A549 (cell line): ENCODE results near the gene GTPBP1. TPM values are rescaled to one million over a fixed set of nuclear protein-coding genes. Genes with fewer than 3 reads are reported as not detected.

Experiments used
- ATAC-seq, 2 experiments: fragments of 200-7000 bp in 1 of 2; fragments of >200 bp in 1 of 2; cut with Nextera tagmentation in 1 of 2; cut with Tn5 transposase in 1 of 2; 3 replicates each; pipeline versions ENCODE4 v1.8.0 to v1.9.1; 2018 to 2020; ENCODE audit warnings: mild to moderate bottlenecking in 1 of 2, moderate library complexity in 1 of 2
- CTCF ChIA-PET: fragments of 300-600 bp; sonication (Branson Sonifier 250); formaldehyde crosslinking; extraction: SDS; loops from one replicate; lab custom pipeline; 2021; ENCODE audit warnings: antibody characterized with exemption, inconsistent platforms; lab: Yijun Ruan, JAX
- POLR2A ChIA-PET: fragments of 350-600 bp; formaldehyde crosslinking; extraction: SDS; loops from one replicate; lab custom pipeline; 2021; ENCODE audit warnings: antibody characterized with exemption, inconsistent platforms; lab: Yijun Ruan, JAX
- DNase-seq, 2 experiments: peaks; one replicate each; pipeline versions ENCODE4 v3.0.0 to v3.0.0-alpha.2; 2011 to 2016; ENCODE audit warnings: low read depth in 1 of 2, low spot score in 1 of 2
- FAIRE-seq: peaks from 2 replicates; lab custom pipeline; 2011; peaks lifted over from hg19 to GRCh38; lab: Jason Lieb, UNC
- H3K27ac ChIP-seq, 2 experiments: fragments of >200 bp; sonication (Bioruptor Twin); formaldehyde crosslinking; 3 replicates each; pipeline ENCODE4 v1.5.1; 2016 to 2017
- H3K4me1 ChIP-seq: fragments of >200 bp; sonication (Bioruptor Twin); formaldehyde crosslinking; 3 replicates; pipeline ENCODE4 v1.6.1; 2016
- H3K4me2 ChIP-seq: fragments of >200 bp; sonication (Bioruptor Twin); formaldehyde crosslinking; 3 replicates; pipeline ENCODE4 v1.6.1; 2016
- H3K4me3 ChIP-seq: fragments of >200 bp; sonication (Bioruptor Twin); formaldehyde crosslinking; 3 replicates; pipeline ENCODE4 v1.5.1; 2016
- H3K9me3 ChIP-seq: fragments of >200 bp; sonication (Bioruptor Twin); formaldehyde crosslinking; 3 replicates; pipeline ENCODE4 v1.6.1; 2016
- ATOH8 ChIP-seq: fragments of 250-450 bp; sonication (Bioruptor Pico); IDR thresholded peaks from 2 replicates; pipeline ENCODE4 v1.5.0; 2020; ENCODE audit warnings: low read depth, mild to moderate bottlenecking, moderate library complexity
- CTCF ChIP-seq: fragments of >200 bp; sonication (Bioruptor Twin); formaldehyde crosslinking; IDR thresholded peaks from 3 replicates; pipeline ENCODE4 v1.5.1; 2016
- EP300 ChIP-seq, 2 experiments: fragments of >200 bp; sonication (Bioruptor Twin); formaldehyde crosslinking; IDR thresholded peaks; 2 replicates in 1 of 2; 3 replicates in 1 of 2; pipeline ENCODE4 v1.6.1; 2016 to 2017
- FOSB ChIP-seq: fragments of 250-450 bp; sonication (Bioruptor Pico); IDR thresholded peaks from 2 replicates; pipeline ENCODE4 v1.5.0; 2020; ENCODE audit warnings: mild to moderate bottlenecking, moderate library complexity
- HDAC2 ChIP-seq: fragments of 200-600 bp; sonication (generic); IDR thresholded peaks from 2 replicates; pipeline ENCODE4 v1.6.1; 2016
- HEYL ChIP-seq: fragments of 250-450 bp; sonication (Bioruptor Pico); IDR thresholded peaks from 2 replicates; pipeline ENCODE4 v1.8.0; 2021; ENCODE audit warnings: mild to moderate bottlenecking, moderate library complexity
- HOXA7 ChIP-seq: fragments of 250-450 bp; sonication (Bioruptor Pico); IDR thresholded peaks from 2 replicates; pipeline ENCODE4 v1.5.0; 2020; ENCODE audit warnings: mild to moderate bottlenecking, moderate library complexity
- HOXB5 ChIP-seq: fragments of 250-450 bp; sonication (Bioruptor Pico); IDR thresholded peaks from 2 replicates; pipeline ENCODE4 v1.5.0; 2020; ENCODE audit warnings: mild to moderate bottlenecking, moderate library complexity
- JUN ChIP-seq, 2 experiments: fragments of >200 bp; sonication (Bioruptor Twin); formaldehyde crosslinking; IDR thresholded peaks; 2 replicates in 1 of 2; 3 replicates in 1 of 2; pipeline ENCODE4 v1.6.1; 2016 to 2017
- KDM5A ChIP-seq: fragments of 200-600 bp; sonication (generic); IDR thresholded peaks from 2 replicates; pipeline ENCODE4 v1.6.1; 2016; ENCODE audit warnings: antibody characterized with exemption, mild to moderate bottlenecking
- MAFK ChIP-seq: fragments of 450-650 bp; IDR thresholded peaks from 2 replicates; pipeline ENCODE4 v1.6.1; 2014; ENCODE audit not compliant: partially characterized antibody
- NR3C1 ChIP-seq: fragments of >200 bp; sonication (Bioruptor Twin); formaldehyde crosslinking; IDR thresholded peaks from 3 replicates; pipeline ENCODE4 v1.6.1; 2017
- PBX3 ChIP-seq: IDR thresholded peaks from 2 replicates; pipeline ENCODE4 v1.6.1; 2012
- PHF8 ChIP-seq: fragments of 200-600 bp; sonication (generic); IDR thresholded peaks from 2 replicates; pipeline ENCODE4 v1.6.1; 2016; ENCODE audit warnings: low read depth, mild to moderate bottlenecking, antibody characterized with exemption, moderate library complexity, borderline replicate concordance
- POLR2A ChIP-seq: IDR thresholded peaks from 2 replicates; pipeline ENCODE4 v1.6.1; 2012; ENCODE audit warnings: mild to moderate bottlenecking, low read length
- RAD21 ChIP-seq, 2 experiments: fragments of >200 bp in 1 of 2; sonication (Bioruptor Twin) in 1 of 2; formaldehyde crosslinking in 1 of 2; IDR thresholded peaks in 1 of 2; conservative IDR thresholded peaks in 1 of 2; 2 replicates in 1 of 2; 3 replicates in 1 of 2; pipeline ENCODE4 v1.6.1; 2012 to 2018; ENCODE audit warnings: inconsistent platforms in 1 of 2
- RCOR1 ChIP-seq: fragments of 150-350 bp; IDR thresholded peaks from 2 replicates; pipeline ENCODE4 v1.6.1; 2014; ENCODE audit warnings: antibody characterized with exemption, low read length, low read depth
- SMC3 ChIP-seq: fragments of >200 bp; sonication (Bioruptor Twin); formaldehyde crosslinking; IDR thresholded peaks from 3 replicates; pipeline ENCODE4 v1.6.1; 2018; ENCODE audit warnings: inconsistent platforms
- ZC3H11A ChIP-seq: fragments of 450-650 bp; IDR thresholded peaks from 2 replicates; pipeline ENCODE4 v1.6.1; 2014; ENCODE audit warnings: antibody characterized with exemption, mild to moderate bottlenecking
- ZFP36 ChIP-seq: fragments of 450-650 bp; IDR thresholded peaks from 2 replicates; pipeline ENCODE4 v1.6.1; 2014; ENCODE audit warnings: borderline replicate concordance; ENCODE audit not compliant: partially characterized antibody
- WGBS: methylation state at CpG from one replicate; pipeline ENCODE4 v1.1.6; 2017; ENCODE audit errors: missing lambda C conversion rate; 5-methylcytosine and 5-hydroxymethylcytosine counted together
- polyA plus RNA-seq, 4 experiments: library from polyadenylated mRNA; depleted of rRNA in 3 of 4; stranded (reverse); fragments of >200 nt; fragmentation: RNase III in 1 of 4; extraction: RNeasy Plus Mini Kit Qiagen cat#74134 plus additional on column Dnase treatment in 1 of 4; gene quantifications; 2 replicates in 3 of 4; 3 replicates in 1 of 4; pipeline ENCODE4 v1.2.3, GENCODE V29; 2011 to 2017

Gene GTPBP1
- polyA plus RNA-seq, 2 of the 4 experiments (the other 2 are of a cell fraction) = 9.0 to 15.1 TPM

GRCh38 chr22:38713921-38714320 is 8.2 kb downstream of the GTPBP1 start:
- FAIRE-seq = no peak
- no peak for ATAC-seq
- Histone ChIP-seq H3K9me3 (no peaks in the 10 kb centered on the region), H3K4me3 (no peak overlapping the region), H3K4me1 (peaks cover 10% of the 10 kb centered on the region), H3K4me2 (no peak overlapping the region), H3K27ac (no peak overlapping the region)
- TF ChIP-seq SMC3 = no peak
- no peak for TF ChIP-seq FOSB (CRISPR knock-in tag)
- no peak for TF ChIP-seq RAD21 (conservative IDR thresholded peaks at IDR 0.05 in 1 of 2, IDR thresholded peaks at IDR 0.05 in 1 of 2)
- no peak for TF ChIP-seq CTCF
- no peak for TF ChIP-seq HOXA7
- no peak for TF ChIP-seq ZC3H11A
- 93% methylated on average over 8 of the region's 8 CpGs for WGBS
- CTCF ChIA-PET = interaction anchor here (1.2 to 1.7 kb wide), 2 partner anchors 55 to 202 kb away, joined by 3 to 4 read pairs; no protein-coding TSS in a partner anchor
- POLR2A ChIA-PET = no interaction called here
- DNase-seq = no peak

GRCh38 chr22:38715176-38715764 is 9.5 kb downstream of the GTPBP1 start:
- ChIA-PET CTCF (interaction anchor here (1.4 to 2.5 kb wide), 3 partner anchors 9 to 54 kb away, joined by 4 to 13 read pairs (median 4); partner anchors contain the start of gene TOMM22), POLR2A (no interaction called here)
- Histone ChIP-seq H3K4me1 (peaks cover 15% of the 10 kb centered on the region), H3K9me3 (no peaks in the 10 kb centered on the region), H3K27ac (no peak overlapping the region), H3K4me2 (no peak overlapping the region), H3K4me3 (no peak overlapping the region)
- no peak for DNase-seq
- TF ChIP-seq PBX3 = no peak
- no peak for TF ChIP-seq NR3C1
- TF ChIP-seq HEYL (CRISPR knock-in tag) = no peak
- no peak for TF ChIP-seq ZFP36
- no peak for TF ChIP-seq POLR2A
- TF ChIP-seq JUN (IDR thresholded peaks at IDR 0.05) = no peak
- no peak for TF ChIP-seq HDAC2
- WGBS = 94% methylated on average over 7 of the region's 9 CpGs
- FAIRE-seq = no peak
- no peak for ATAC-seq

- ATAC-seq = no peak
- Histone ChIP-seq H3K4me1 (peaks cover 15% of the 10 kb centered on the region), H3K9me3 (no peaks in the 10 kb centered on the region), H3K4me2 (no peak overlapping the region), H3K4me3 (no peak overlapping the region), H3K27ac (no peak overlapping the region)
- 92% methylated on average over 15 of the region's 15 CpGs for WGBS
- DNase-seq = no peak
- FAIRE-seq = no peak
- TF ChIP-seq MAFK (no peak), HDAC2 (no peak), KDM5A (no peak), JUN (IDR thresholded peaks at IDR 0.05) (no peak), HOXB5 (CRISPR knock-in tag) (no peak), EP300 (IDR thresholded peaks at IDR 0.05) (no peak), RCOR1 (no peak), ATOH8 (CRISPR knock-in tag) (no peak), RAD21 (conservative IDR thresholded peaks at IDR 0.05 in 1 of 2, IDR thresholded peaks at IDR 0.05 in 1 of 2) (no peak), PHF8 (no peak)
- POLR2A ChIA-PET = no interaction called here
- CTCF ChIA-PET = interaction anchor here (1.4 to 2.5 kb wide), 3 partner anchors 9 to 53 kb away, joined by 4 to 13 read pairs (median 4); partner anchors contain the start of gene TOMM22
Observed at GRCh38 chr22:38715852-38716251, 10.1 kb downstream of the GTPBP1 start.
